ENCODE data around the gene GPER1. TPM values are rescaled to one million over a fixed set of nuclear protein-coding genes. Genes with fewer than 3 reads are reported as not detected.

Gene GPER1
- total RNA-seq, 2 donors from 2014 or later = 4.6 to 7.6 TPM

- intact Hi-C loops (cut with DNase I) = no loop called here
- DNase-seq = peak; percentile 33
- peak; percentile 20 to 45 for ATAC-seq
Observed at GRCh38 chr7:1052031-1052818, 35.7 kb upstream of the GPER1 start.

DNA sequence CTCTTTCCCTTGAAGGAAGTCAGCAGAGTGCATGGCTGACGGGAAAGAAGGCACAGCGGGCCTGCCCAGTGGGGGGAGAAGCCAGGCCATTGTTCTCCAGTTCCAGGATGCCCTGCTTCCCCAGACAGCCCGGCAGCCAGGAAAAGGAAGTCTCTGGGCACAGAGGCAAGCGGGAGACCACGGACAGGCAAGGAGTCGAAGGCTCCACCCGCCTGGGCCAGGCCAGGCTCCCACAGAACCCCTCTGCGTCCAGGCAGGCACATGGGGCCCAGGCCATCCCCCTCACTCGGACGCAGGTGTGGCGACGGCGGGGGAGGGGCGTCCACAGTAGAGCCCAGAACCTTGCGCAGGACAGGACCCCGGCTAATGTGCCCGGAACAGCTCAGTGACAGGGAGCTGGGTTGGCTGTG, 34.9 kb upstream of the GPER1 start:
- DNase-seq = peak; percentile 70
- intact Hi-C loops (cut with DNase I) = no loop called here
- peak in 1 of 2 donors; percentile 25 for ATAC-seq

GRCh38 chr7:1053816-1054370, 34.0 kb upstream of the GPER1 start:
- intact Hi-C loops (cut with DNase I) = no loop called here
- no peak for ATAC-seq
- peak; percentile 13 for DNase-seq

DNA sequence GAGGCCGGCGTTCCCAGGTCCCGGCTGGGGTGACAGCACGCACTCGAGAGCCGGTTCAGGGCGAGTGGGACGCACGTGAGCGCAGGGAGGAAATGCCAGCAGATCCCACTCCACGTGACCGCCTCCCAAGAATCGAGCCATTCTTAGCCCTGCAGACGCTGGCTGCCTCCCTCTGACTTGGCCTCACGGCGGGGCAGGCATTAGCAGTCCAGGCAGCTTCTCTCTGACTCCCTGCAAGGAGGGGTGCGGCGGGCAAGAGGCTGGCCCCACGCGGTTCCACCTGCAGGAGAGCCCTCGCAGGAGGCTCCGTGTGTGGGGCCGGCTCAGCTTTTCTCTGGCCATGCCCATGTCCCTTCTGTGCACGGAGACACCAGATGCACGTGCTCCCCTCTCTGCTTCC, 33.5 kb upstream of the GPER1 start:
- DNase-seq (peak; percentile 34), ATAC-seq (peak; percentile 2 to 3)
- intact Hi-C loops (cut with DNase I) = no loop called here

GRCh38 chr7:1054861-1055450, 33.0 kb upstream of the GPER1 start:
- peak; percentile 80 for DNase-seq
- peak; percentile 49 to 64 for ATAC-seq

GRCh38 chr7:1055491-1055955, 32.4 kb upstream of the GPER1 start:
- no peak for ATAC-seq
- peak; percentile 23 for DNase-seq
- intact Hi-C loops (cut with DNase I) = no loop called here

More at GRCh38 chr7:1054861-1055450, 33.0 kb upstream of the GPER1 start:
- intact Hi-C loops (cut with DNase I) = no loop called here

- DNase-seq = peak; percentile 47
- ATAC-seq = peak in 1 of 2 donors; percentile 10
- intact Hi-C loops (cut with DNase I) = no loop called here
Observed at GRCh38 chr7:1055956-1056784, 31.7 kb upstream of the GPER1 start.

DNA sequence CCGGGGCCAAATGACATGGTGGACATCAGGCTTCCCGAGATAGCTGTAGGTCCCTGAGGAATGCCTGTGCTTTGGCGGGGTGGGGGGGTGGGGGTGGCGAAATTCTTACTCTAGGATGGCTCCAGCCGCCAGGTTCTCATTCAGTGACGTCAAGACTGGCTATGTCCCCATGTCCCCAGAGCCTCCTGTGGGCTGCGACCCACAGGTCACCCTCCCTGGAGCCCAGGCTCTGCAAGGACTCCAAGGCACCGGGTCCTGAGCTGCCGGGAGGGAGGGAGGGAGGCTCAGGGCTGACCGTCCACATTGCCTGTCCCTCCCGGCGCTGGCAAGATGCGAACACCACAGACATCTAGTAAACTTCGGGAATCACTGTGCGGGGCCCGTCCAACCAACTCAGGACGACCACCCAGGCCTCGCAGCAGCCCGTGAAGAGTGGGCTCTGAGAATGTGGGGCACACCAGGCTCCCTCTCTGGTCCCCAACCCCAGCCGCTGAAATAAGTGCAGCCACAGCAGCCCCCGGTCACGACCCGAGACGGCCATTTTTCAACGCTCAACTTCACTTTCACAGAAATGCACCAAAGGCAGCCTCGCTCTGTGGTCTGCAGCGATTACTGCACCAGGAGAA, 31.0 kb upstream of the GPER1 start:
- peak; percentile 14 for DNase-seq
- intact Hi-C loops (cut with DNase I) = no loop called here
- no peak for ATAC-seq

DNA sequence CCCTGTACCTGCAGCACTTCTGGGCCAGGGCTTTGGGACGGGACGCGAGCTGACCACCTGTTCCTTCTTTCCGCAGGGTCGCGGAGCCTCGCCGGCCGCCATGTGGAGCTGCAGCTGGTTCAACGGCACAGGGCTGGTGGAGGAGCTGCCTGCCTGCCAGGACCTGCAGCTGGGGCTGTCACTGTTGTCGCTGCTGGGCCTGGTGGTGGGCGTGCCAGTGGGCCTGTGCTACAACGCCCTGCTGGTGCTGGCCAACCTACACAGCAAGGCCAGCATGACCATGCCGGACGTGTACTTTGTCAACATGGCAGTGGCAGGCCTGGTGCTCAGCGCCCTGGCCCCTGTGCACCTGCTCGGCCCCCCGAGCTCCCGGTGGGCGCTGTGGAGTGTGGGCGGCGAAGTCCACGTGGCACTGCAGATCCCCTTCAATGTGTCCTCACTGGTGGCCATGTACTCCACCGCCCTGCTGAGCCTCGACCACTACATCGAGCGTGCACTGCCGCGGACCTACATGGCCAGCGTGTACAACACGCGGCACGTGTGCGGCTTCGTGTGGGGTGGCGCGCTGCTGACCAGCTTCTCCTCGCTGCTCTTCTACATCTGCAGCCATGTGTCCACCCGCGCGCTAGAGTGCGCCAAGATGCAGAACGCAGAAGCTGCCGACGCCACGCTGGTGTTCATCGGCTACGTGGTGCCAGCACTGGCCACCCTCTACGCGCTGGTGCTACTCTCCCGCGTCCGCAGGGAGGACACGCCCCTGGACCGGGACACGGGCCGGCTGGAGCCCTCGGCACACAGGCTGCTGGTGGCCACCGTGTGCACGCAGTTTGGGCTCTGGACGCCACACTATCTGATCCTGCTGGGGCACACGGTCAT, 30.3 kb upstream of the GPER1 start:
- DNase-seq (peak; percentile 19), ATAC-seq (no peak)
- intact Hi-C loops (cut with DNase I) = no loop called here

- intact Hi-C loops (cut with DNase I) = no loop called here
- DNase-seq (no peak), ATAC-seq (no peak)
Observed at GRCh38 chr7:1058311-1058710, 29.6 kb upstream of the GPER1 start.

DNA sequence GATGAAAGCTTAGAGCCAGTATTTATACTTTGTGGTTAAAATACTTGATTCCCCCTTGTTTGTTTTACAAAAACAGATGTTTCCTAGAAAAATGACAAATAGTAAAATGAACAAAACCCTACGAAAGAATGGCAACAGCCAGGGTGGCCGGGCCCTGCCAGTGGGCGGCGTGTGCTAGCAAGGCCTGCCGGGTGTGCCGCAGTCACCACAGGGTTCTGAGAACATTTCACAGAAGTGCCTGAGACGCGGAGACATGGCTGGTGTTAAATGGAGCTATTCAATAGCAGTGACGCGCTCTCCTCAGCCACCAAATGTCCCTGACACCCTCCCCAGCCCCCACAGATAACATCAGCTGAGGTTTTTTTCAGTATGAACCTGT, 29.1 kb upstream of the GPER1 start:
- ATAC-seq (no peak), DNase-seq (peak; percentile 20)
- intact Hi-C loops (cut with DNase I) = no loop called here

GRCh38 chr7:1059200-1060091, 28.5 kb upstream of the GPER1 start:
- peak; percentile 28 to 66 for ATAC-seq
- intact Hi-C loops (cut with DNase I) = no loop called here
- peak; percentile 57 for DNase-seq

- intact Hi-C loops (cut with DNase I) = no loop called here
- peak; percentile 10 to 16 for ATAC-seq
- peak; percentile 55 for DNase-seq
Observed at GRCh38 chr7:1060315-1061072, 27.4 kb upstream of the GPER1 start.

DNA sequence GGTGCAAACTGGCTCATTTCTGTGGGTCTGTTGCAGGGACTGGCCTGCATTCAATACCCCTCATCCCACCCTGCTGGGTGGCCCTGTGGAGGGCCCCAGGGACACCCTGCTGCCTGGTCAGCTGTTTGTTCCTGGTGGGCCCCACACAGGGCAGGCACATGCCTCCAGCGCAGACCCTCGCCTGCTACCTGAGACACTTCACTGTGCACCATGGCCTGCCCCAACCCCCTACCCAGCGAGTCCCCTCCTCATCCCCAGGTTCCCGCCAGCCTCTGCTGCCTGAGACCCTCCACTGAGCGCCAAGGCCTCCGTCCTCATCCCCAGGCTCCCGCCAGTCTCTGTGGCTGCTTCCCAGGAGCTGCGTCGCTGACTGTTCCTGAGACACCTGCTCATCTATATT, 26.7 kb upstream of the GPER1 start:
- DNase-seq (no peak), ATAC-seq (no peak)
- intact Hi-C loops (cut with DNase I) = no loop called here

DNA sequence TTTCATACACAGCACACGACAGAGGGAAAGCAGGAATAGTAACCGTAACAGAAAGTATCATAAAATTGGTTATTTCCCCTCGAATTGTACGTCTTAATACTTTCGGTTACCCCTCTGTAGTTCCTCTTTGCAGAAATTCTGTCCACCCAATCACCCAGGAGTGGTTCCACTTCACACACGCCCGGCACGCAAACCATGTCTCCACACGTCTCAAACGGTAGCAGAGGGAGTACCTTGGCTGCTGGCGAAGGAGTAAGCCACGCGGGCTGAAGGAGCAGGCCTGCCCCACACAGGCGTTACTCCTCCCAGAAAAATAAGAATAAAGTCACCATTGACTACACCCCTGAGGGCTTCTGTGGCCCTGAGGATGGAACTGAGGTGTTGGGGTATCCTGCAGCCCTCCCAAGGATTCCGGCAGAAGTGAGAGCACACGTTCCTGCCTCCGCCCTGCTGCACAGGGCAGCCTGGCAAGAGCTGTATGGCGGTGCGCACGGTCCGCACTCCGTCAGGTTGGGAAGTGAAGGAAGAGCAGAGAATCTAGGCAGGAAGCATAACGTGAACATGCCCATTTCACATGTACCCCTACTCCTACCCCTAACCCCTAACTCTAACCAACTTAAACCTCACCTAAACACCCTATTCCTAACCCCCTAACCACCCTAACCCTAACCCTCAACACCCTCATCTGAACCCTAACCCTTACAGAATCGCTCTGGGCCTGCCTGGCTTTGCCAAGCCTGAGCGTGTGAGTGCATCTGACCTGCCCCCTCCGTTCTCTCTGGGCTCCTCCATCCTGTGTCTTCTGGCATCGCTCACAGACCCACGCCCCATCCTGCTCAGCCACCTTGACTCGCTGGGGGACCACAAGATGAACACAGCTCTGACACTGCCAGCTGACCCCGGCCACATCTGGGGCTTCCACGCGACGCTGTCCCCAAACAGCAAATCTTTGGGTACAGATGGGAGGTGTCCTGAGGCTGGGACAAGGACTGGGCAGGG, 25.3 kb upstream of the GPER1 start:
- no peak for DNase-seq
- intact Hi-C loops (cut with DNase I) = no loop called here
- no peak for ATAC-seq
